Keratinocyte (primary cell): ENCODE measurements around the gene ATF4. TPM values are rescaled to one million over a fixed set of nuclear protein-coding genes. Genes with fewer than 3 reads are reported as not detected.

Experiments used
- DNase-seq: peaks from one replicate; pipeline ENCODE4 v3.0.0-alpha.2; 2011; ENCODE audit warnings: low read depth, missing footprints, low spot score
- FAIRE-seq: peaks from 2 replicates; lab custom pipeline; 2011; peaks lifted over from hg19 to GRCh38; lab: Jason Lieb, UNC
- H2AFZ ChIP-seq: 2 replicates; pipeline ENCODE4 v1.6.0; 2012; ENCODE audit warnings: low read length, control low read depth, inconsistent platforms; ENCODE audit not compliant: control insufficient read depth
- H3K27ac ChIP-seq: 2 replicates; pipeline ENCODE4 v1.5.1; 2011; ENCODE audit warnings: low read length; ENCODE audit not compliant: control insufficient read depth, insufficient read depth
- H3K27me3 ChIP-seq: 3 replicates; pipeline ENCODE4 v1.6.0; 2011; ENCODE audit warnings: low read length; ENCODE audit not compliant: control insufficient read depth, insufficient read depth; ENCODE audit errors: extremely low read depth
- H3K36me3 ChIP-seq, 2 experiments: 2 replicates in 1 of 2; 3 replicates in 1 of 2; pipeline ENCODE4 v1.5.1; 2011; ENCODE audit warnings: low read length in 2 of 2, mild to moderate bottlenecking in 1 of 2; ENCODE audit not compliant: control insufficient read depth in 2 of 2, insufficient read depth in 2 of 2; ENCODE audit errors: extremely low read depth in 1 of 2
- H3K4me1 ChIP-seq: 3 replicates; pipeline ENCODE4 v1.5.1; 2011; ENCODE audit warnings: low read length; ENCODE audit not compliant: control insufficient read depth, insufficient read depth; ENCODE audit errors: extremely low read depth
- H3K4me2 ChIP-seq: 3 replicates; pipeline ENCODE4 v1.6.0; 2011; ENCODE audit warnings: low read depth, low read length; ENCODE audit not compliant: control insufficient read depth, insufficient read depth; ENCODE audit errors: extremely low read depth
- H3K4me3 ChIP-seq, 3 experiments: fragments of 200-600 bp in 1 of 3; sonication (generic) in 1 of 3; 2 replicates in 2 of 3; 3 replicates in 1 of 3; pipeline ENCODE4 v1.5.1; 2011 to 2016; ENCODE audit warnings: low read length in 3 of 3, mild to moderate bottlenecking in 3 of 3, control low read depth in 2 of 3, inconsistent platforms in 1 of 3, low read depth in 1 of 3, mixed read lengths in 1 of 3, mixed run types in 1 of 3, moderate library complexity in 1 of 3; ENCODE audit not compliant: control insufficient read depth in 2 of 3, insufficient read depth in 2 of 3; ENCODE audit errors: extremely low read depth in 1 of 3
- H3K79me2 ChIP-seq: 2 replicates; pipeline ENCODE4 v1.6.0; 2012; ENCODE audit warnings: low read length; ENCODE audit not compliant: control insufficient read depth, insufficient read depth
- H3K9ac ChIP-seq: 3 replicates; pipeline ENCODE4 v1.6.0; 2011; ENCODE audit warnings: low read length; ENCODE audit not compliant: control insufficient read depth, insufficient read depth; ENCODE audit errors: extremely low read depth
- H3K9me1 ChIP-seq: 3 replicates; pipeline ENCODE4 v1.6.0; 2011; ENCODE audit warnings: low read length; ENCODE audit not compliant: control insufficient read depth, insufficient read depth; ENCODE audit errors: extremely low read depth
- H3K9me3 ChIP-seq: 2 replicates; pipeline ENCODE4 v1.5.1; 2012; ENCODE audit warnings: low read depth, low read length; ENCODE audit not compliant: control insufficient read depth
- H4K20me1 ChIP-seq: 3 replicates; pipeline ENCODE4 v1.6.0; 2011; ENCODE audit warnings: low read length; ENCODE audit not compliant: control insufficient read depth, insufficient read depth; ENCODE audit errors: extremely low read depth
- EZH2 ChIP-seq: IDR thresholded peaks from one replicate; pipeline ENCODE4 v1.6.1; 2012; ENCODE audit warnings: inconsistent platforms, mild to moderate bottlenecking, low read length, moderate library complexity
- dilution Hi-C: fragments of 300-500 bp; cut with MboI; formaldehyde crosslinking; loops from one replicate; pipeline ENCODE4 v1.7.0; 2020; ENCODE audit warnings: low sequenced_read_pairs; ENCODE audit not compliant: extremely low pct_ligation_motif_present
- polyA plus RNA-seq, 5 experiments: library from polyadenylated mRNA; depleted of rRNA in 3 of 5; stranded (reverse) in 3 of 5; stranded (forward) in 1 of 5; unstranded in 1 of 5; fragments of >200 nt; gene quantifications; 1 replicate in 1 of 5; 2 replicates in 3 of 5; 3 replicates in 1 of 5; pipeline versions ENCODE4 v1.2.1 to v1.2.3, GENCODE V29; 2011 to 2012; ENCODE audit warnings: missing spikeins in 2 of 5, low read depth in 1 of 5, low replicate concordance in 1 of 5
- TF ChIP-seq, protein P1 (sequence below), 3 experiments: IDR thresholded peaks in 1 of 3; conservative IDR thresholded peaks in 1 of 3; optimal IDR thresholded peaks in 1 of 3; 2 replicates in 2 of 3; 3 replicates in 1 of 3; pipeline versions ENCODE3 to v1.5.1; 2011; ENCODE audit warnings: low read length in 3 of 3, mild to moderate bottlenecking in 3 of 3, moderate library complexity in 2 of 3, control low read depth in 1 of 3, inconsistent platforms in 1 of 3; ENCODE audit not compliant: insufficient read depth in 2 of 3; ENCODE audit errors: extremely low read depth in 1 of 3

Gene ATF4
- polyA plus RNA-seq, 1 donor (not counting 4 experiments of a cell fraction or from before 2014, with no cell fraction given) = 629 TPM

DNA sequence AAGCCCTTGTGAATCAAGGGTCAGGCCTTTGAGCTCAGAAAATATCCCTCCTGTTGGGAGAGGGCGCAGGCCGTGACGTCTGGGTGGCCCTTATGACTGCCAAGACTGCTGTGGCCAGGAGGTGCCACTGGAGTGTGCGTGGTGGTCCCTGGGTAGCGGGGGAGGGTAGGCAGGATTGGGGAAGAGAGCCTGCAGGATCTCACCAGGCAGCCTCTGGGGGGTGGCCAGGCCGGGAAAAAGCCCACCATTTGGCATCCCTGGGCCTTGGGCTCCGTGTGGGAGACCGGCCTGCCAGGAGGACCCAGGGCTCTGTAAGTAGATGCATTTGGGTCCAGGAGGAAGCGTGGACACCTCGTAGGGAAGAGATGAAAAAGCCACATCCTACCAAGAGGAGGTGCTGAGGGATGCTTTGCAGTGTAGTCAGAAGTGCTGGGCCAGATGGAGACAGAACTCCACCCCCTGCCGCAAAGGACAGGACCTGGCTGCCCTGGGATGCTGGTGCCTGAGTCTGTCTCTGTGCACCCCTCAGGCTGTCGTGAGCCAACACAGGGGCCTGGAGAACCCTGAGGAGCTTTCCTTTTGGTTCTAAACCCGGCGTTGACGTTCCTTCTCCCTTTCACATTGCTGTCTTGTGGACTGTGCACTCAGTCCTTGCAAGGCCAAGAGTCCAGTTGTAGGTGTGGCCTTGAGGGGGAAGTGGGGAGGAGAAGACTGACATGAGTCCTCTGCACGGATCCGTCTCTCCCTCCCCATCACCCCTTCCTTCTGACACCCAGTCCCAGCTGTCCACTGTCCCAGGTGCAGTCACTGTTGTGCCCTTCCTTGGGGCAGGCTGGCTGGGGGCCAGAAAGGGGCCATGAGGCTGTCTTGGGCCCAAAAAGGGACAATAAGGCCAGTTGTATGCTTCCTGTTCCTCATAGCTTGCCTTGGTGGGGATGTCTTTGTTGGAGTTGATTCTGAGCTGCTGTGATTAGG lies 31.0 kb upstream of the ATF4 start:
- H3K9me1 ChIP-seq = no peaks in the 10 kb centered on the region
- no peak overlapping the region for H2AFZ ChIP-seq
- no peak overlapping the region for H3K9ac ChIP-seq
- no peaks in the 10 kb centered on the region for H4K20me1 ChIP-seq
- no peak for DNase-seq
- dilution Hi-C loops = no loop called here
- no peak overlapping the region for H3K4me2 ChIP-seq
- no peak overlapping the region for H3K27ac ChIP-seq
- H3K36me3 ChIP-seq = no peaks in the 10 kb centered on the region
- H3K4me3 ChIP-seq = no peak overlapping the region
- TF ChIP-seq, protein P1, sequence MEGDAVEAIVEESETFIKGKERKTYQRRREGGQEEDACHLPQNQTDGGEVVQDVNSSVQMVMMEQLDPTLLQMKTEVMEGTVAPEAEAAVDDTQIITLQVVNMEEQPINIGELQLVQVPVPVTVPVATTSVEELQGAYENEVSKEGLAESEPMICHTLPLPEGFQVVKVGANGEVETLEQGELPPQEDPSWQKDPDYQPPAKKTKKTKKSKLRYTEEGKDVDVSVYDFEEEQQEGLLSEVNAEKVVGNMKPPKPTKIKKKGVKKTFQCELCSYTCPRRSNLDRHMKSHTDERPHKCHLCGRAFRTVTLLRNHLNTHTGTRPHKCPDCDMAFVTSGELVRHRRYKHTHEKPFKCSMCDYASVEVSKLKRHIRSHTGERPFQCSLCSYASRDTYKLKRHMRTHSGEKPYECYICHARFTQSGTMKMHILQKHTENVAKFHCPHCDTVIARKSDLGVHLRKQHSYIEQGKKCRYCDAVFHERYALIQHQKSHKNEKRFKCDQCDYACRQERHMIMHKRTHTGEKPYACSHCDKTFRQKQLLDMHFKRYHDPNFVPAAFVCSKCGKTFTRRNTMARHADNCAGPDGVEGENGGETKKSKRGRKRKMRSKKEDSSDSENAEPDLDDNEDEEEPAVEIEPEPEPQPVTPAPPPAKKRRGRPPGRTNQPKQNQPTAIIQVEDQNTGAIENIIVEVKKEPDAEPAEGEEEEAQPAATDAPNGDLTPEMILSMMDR (optimal IDR thresholded peaks at IDR 0.05 in 1 of 3, IDR thresholded peaks at IDR 0.05 in 1 of 3, conservative IDR thresholded peaks at IDR 0.05 in 1 of 3; ENCODE audit: extremely low read depth in 1 of 3, insufficient read depth in 2 of 3, low read length in 3 of 3) = no peak
- no peak for TF ChIP-seq EZH2
- H3K27me3 ChIP-seq = no peaks in the 10 kb centered on the region
- no peak for FAIRE-seq
- H3K9me3 ChIP-seq = no peaks in the 10 kb centered on the region
- no peaks in the 10 kb centered on the region for H3K4me1 ChIP-seq
- H3K79me2 ChIP-seq = no peaks in the 10 kb centered on the region

DNA sequence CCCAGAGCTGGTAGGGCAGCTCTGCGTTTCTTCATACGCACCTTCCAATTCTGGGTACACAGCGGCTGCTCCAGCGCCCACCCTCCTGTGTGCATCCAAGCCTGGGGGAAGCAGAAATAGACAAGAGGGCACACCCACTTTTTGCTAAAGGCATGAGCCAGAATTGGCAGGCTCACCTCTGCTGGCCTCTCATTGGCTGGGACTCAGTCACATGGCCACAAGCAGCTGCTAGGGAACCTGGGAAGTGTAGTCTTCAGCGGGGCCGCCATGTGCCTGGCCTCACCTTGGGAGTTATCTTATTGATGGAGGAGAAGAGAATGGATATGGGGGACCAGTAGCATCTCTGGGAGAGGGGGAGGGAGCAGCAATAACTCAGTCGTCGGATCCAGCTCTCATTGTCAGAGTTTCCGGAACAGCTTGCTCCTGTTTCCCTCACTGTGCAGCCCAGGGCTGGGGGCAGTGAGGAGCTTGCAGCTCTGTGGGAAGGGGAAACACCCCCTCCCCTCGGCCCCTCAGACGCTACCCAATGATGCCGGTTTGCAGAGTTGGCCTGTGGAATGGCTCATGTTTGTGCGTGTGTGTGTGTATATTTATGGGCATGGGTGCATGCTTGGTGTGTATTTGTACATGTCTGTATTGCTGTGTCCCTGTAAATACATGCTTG lies 30.1 kb upstream of the ATF4 start:
- no peaks in the 10 kb centered on the region for H3K36me3 ChIP-seq
- H3K79me2 ChIP-seq = no peaks in the 10 kb centered on the region
- no peak overlapping the region for H3K4me2 ChIP-seq
- TF ChIP-seq, protein P1 (optimal IDR thresholded peaks at IDR 0.05 in 1 of 3, IDR thresholded peaks at IDR 0.05 in 1 of 3, conservative IDR thresholded peaks at IDR 0.05 in 1 of 3; ENCODE audit: extremely low read depth in 1 of 3, insufficient read depth in 2 of 3, low read length in 3 of 3) = no peak
- no peak for TF ChIP-seq EZH2
- no peaks in the 10 kb centered on the region for H3K4me1 ChIP-seq
- H3K27ac ChIP-seq = no peak overlapping the region
- H4K20me1 ChIP-seq = no peaks in the 10 kb centered on the region
- no peak overlapping the region for H2AFZ ChIP-seq
- no peak for DNase-seq
- FAIRE-seq = peak; percentile 84
- H3K27me3 ChIP-seq = no peaks in the 10 kb centered on the region
- no peak overlapping the region for H3K9ac ChIP-seq
- no peaks in the 10 kb centered on the region for H3K9me3 ChIP-seq
- no peaks in the 10 kb centered on the region for H3K9me1 ChIP-seq
- no peak overlapping the region for H3K4me3 ChIP-seq
- dilution Hi-C loops = no loop called here
